PC-3 (cell line): ENCODE results near the gene LITAF.

Experiments used
- CTCF ChIP-seq: fragments of 300-600 bp; sonication (generic); conservative IDR thresholded peaks from 2 replicates; pipeline ENCODE4 v1.5.1; 2017; ENCODE audit warnings: antibody characterized with exemption, low read depth, mild to moderate bottlenecking, low read length
- EZH2 ChIP-seq: fragments of 300-600 bp; sonication (generic); IDR thresholded peaks from one replicate; pipeline ENCODE4 v1.6.1; 2017; ENCODE audit warnings: antibody characterized with exemption, mild to moderate bottlenecking, low read length; ENCODE audit not compliant: unreplicated experiment

- TF ChIP-seq CTCF (no peak), EZH2 (no peak)
These were observed 28.0 kb upstream of the LITAF start for GRCh38 chr16:11614587-11615175.
